GM23338 (cell line): Measurements from ENCODE around the gene SLX9. TPM values are rescaled to one million over a fixed set of nuclear protein-coding genes. Genes with fewer than 3 reads are reported as not detected.

Source experiments
- ATAC-seq: fragments of 200-7000 bp; cut with Tn5 transposase; 3 replicates; pipeline ENCODE4 v1.9.1; 2020
- DNase-seq: peaks from one replicate; pipeline ENCODE4 v3.0.0-alpha.2; 2015; ENCODE audit warnings: low spot score
- H2AFZ ChIP-seq: fragments of 200-600 bp; sonication (generic); 2 replicates; pipeline ENCODE4 v1.8.0; 2016; ENCODE audit warnings: antibody characterized with exemption, mild to moderate bottlenecking, moderate library complexity
- H3F3A ChIP-seq: fragments of 200-600 bp; sonication (generic); replicated peaks from 2 replicates; pipeline ENCODE4 v1.8.0; 2017; ENCODE audit warnings: antibody characterized with exemption, mixed run types, low read depth
- H3K27ac ChIP-seq: fragments of 200-600 bp; sonication (generic); 2 replicates; pipeline ENCODE4 v1.6.1; 2016; ENCODE audit warnings: low read depth
- H3K27me3 ChIP-seq: fragments of 200-600 bp; sonication (generic); 2 replicates; pipeline ENCODE4 v1.8.0; 2016; ENCODE audit warnings: mild to moderate bottlenecking, mixed run types, moderate library complexity; ENCODE audit not compliant: insufficient read depth
- H3K36me3 ChIP-seq: fragments of 200-600 bp; sonication (generic); 2 replicates; pipeline ENCODE4 v1.8.0; 2016; ENCODE audit warnings: mild to moderate bottlenecking; ENCODE audit not compliant: insufficient read depth
- H3K4me1 ChIP-seq: fragments of 200-600 bp; sonication (generic); 2 replicates; pipeline ENCODE4 v1.8.0; 2016; ENCODE audit warnings: mild to moderate bottlenecking, moderate library complexity; ENCODE audit not compliant: insufficient read depth
- H3K4me2 ChIP-seq: fragments of 200-600 bp; sonication (generic); 2 replicates; pipeline ENCODE4 v1.7.1; 2017; ENCODE audit warnings: mixed run types
- H3K4me3 ChIP-seq: fragments of 200-600 bp; sonication (generic); 2 replicates; pipeline ENCODE4 v1.6.1; 2016; ENCODE audit warnings: mixed run types
- H3K79me2 ChIP-seq: fragments of 200-600 bp; sonication (generic); replicated peaks from 2 replicates; pipeline ENCODE4 v1.8.0; 2017; ENCODE audit warnings: mild to moderate bottlenecking; ENCODE audit not compliant: insufficient read depth
- H3K9me2 ChIP-seq: fragments of 200-600 bp; sonication (generic); 2 replicates; pipeline ENCODE4 v1.8.0; 2017; ENCODE audit not compliant: insufficient read depth
- H4K20me1 ChIP-seq: fragments of 200-600 bp; sonication (generic); replicated peaks from 2 replicates; pipeline ENCODE4 v1.8.0; 2017; ENCODE audit warnings: mild to moderate bottlenecking; ENCODE audit not compliant: insufficient read depth
- H3K27ac Mint-ChIP-seq: 2 replicates; pipeline ENCODE4 v1.8.0; 2020; ENCODE audit warnings: inconsistent platforms, mild to moderate bottlenecking, moderate library complexity, mixed read lengths
- H3K27me3 Mint-ChIP-seq: 3 replicates; pipeline ENCODE4 v1.8.0; 2022; ENCODE audit warnings: low read depth, mild to moderate bottlenecking, moderate library complexity, mixed read lengths, inconsistent platforms; ENCODE audit not compliant: insufficient read depth, poor library complexity
- H3K36me3 Mint-ChIP-seq: 3 replicates; pipeline ENCODE4 v1.8.0; 2021; ENCODE audit warnings: low read depth, mild to moderate bottlenecking, inconsistent platforms, moderate library complexity, mixed read lengths
- H3K4me1 Mint-ChIP-seq: 3 replicates; pipeline ENCODE4 v1.8.0; 2020; ENCODE audit warnings: mild to moderate bottlenecking, inconsistent platforms, mixed read lengths
- H3K4me3 Mint-ChIP-seq: 3 replicates; pipeline ENCODE4 v1.8.0; 2021; ENCODE audit warnings: moderate library complexity, mild to moderate bottlenecking, inconsistent platforms, mixed read lengths
- H3K9me3 Mint-ChIP-seq: 3 replicates; pipeline ENCODE4 v1.8.0; 2020; ENCODE audit warnings: moderate library complexity, mild to moderate bottlenecking, inconsistent platforms, mixed read lengths
- CREB1 ChIP-seq: fragments of 250-450 bp; sonication (Bioruptor Pico); IDR thresholded peaks from 2 replicates; pipeline ENCODE4 v1.5.0; 2020; ENCODE audit warnings: low read depth, mild to moderate bottlenecking, moderate library complexity
- CTCF ChIP-seq, 2 experiments: fragments of 200-600 bp in 1 of 2; sonication (generic) in 1 of 2; conservative IDR thresholded peaks; 2 replicates each; pipeline versions ENCODE4 v1.5.1 to v1.6.1; 2016 to 2017; ENCODE audit warnings: antibody characterized with exemption in 2 of 2, low read depth in 2 of 2, mild to moderate bottlenecking in 2 of 2, moderate library complexity in 1 of 2
- ETS1 ChIP-seq: IDR thresholded peaks from 2 replicates; pipeline ENCODE4 v1.6.1; 2016; ENCODE audit warnings: antibody characterized with exemption
- EZH2 ChIP-seq: fragments of 200-600 bp; sonication (generic); IDR thresholded peaks from one replicate; pipeline ENCODE4 v1.8.0; 2017; ENCODE audit warnings: antibody characterized with exemption, mild to moderate bottlenecking, low read depth; ENCODE audit not compliant: unreplicated experiment
- EZH2phosphoT487 ChIP-seq: fragments of 200-600 bp; sonication (generic); IDR thresholded peaks from one replicate; pipeline ENCODE4 v1.8.1; 2018; ENCODE audit warnings: antibody characterized with exemption; ENCODE audit not compliant: unreplicated experiment
- JUNB ChIP-seq: IDR thresholded peaks from one replicate; pipeline ENCODE4 v1.6.1; 2016; ENCODE audit warnings: antibody characterized with exemption; ENCODE audit not compliant: unreplicated experiment
- NANOG ChIP-seq: IDR thresholded peaks from 2 replicates; pipeline ENCODE4 v1.6.1; 2016; ENCODE audit warnings: antibody characterized with exemption, borderline replicate concordance
- POLR2AphosphoS5 ChIP-seq: IDR thresholded peaks from 2 replicates; pipeline ENCODE4 v1.6.1; 2016; ENCODE audit warnings: antibody characterized with exemption, low read depth
- STAT1 ChIP-seq: IDR thresholded peaks from one replicate; pipeline ENCODE4 v1.6.1; 2016; ENCODE audit warnings: antibody characterized with exemption; ENCODE audit not compliant: unreplicated experiment
- ZNF114 ChIP-seq: fragments of 250-450 bp; sonication (Bioruptor Pico); IDR thresholded peaks from 2 replicates; pipeline ENCODE4 v1.5.0; 2020; ENCODE audit warnings: mild to moderate bottlenecking, moderate library complexity
- ZNF331 ChIP-seq: fragments of 250-450 bp; sonication (Bioruptor Pico); IDR thresholded peaks from 2 replicates; pipeline ENCODE4 v1.5.0; 2020; ENCODE audit warnings: low read depth, mild to moderate bottlenecking, moderate library complexity
- ZNF462 ChIP-seq: fragments of 250-450 bp; sonication (Bioruptor Pico); IDR thresholded peaks from 2 replicates; pipeline ENCODE4 v1.5.0; 2020; ENCODE audit warnings: mild to moderate bottlenecking, moderate library complexity
- polyA plus RNA-seq: library from polyadenylated mRNA; unstranded; fragments of >200 nt; fragmentation: Nextera tagmentation; extraction: Ambion mirVana; gene quantifications from 2 replicates; pipeline ENCODE4 v1.2.1, GENCODE V29; 2016
- total RNA-seq: library from RNA; depleted of rRNA; stranded (reverse); fragments of >200 nt; shearing (Covaris generic); gene quantifications from 2 replicates; pipeline ENCODE4 v1.2.3, GENCODE V29; 2014
- TF ChIP-seq, protein P1 (sequence below): IDR thresholded peaks from one replicate; pipeline ENCODE4 v1.6.1; 2018; ENCODE audit warnings: antibody characterized with exemption; ENCODE audit not compliant: unreplicated experiment

The SLX9 gene
- total and polyA plus RNA-seq, 2 experiments from 2014 or later = 41.5 to 46.9 TPM

DNA sequence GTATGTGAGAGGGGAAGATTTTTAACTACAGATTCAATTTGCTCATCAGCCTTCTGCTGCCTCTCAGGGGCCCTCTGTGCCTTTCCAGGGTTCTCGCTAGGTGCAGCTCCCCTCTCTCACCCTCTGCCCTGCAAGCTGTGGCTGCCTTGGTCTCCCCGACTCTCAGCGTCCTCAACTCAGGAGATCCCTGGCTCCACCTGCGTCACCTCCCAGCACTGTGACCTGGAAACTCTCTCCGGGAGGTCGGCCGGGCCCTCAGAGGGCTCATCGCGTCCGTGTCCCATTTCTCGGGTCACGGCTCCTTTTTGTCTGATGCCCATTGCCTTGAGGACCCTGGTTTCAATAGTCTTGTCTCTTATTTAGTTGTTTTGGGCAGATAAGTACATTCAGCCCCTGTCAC is 71.0 kb downstream of the SLX9 start:
- H3K9me3 Mint-ChIP-seq = no peaks in the 10 kb centered on the region
- H3K79me2 ChIP-seq = no peaks in the 10 kb centered on the region
- no peaks in the 10 kb centered on the region for H3K27me3 ChIP-seq
- no peaks in the 10 kb centered on the region for H3K36me3 ChIP-seq
- DNase-seq = no peak
- H3K27me3 Mint-ChIP-seq = peaks cover 12% of the 10 kb centered on the region
- H3K4me1 ChIP-seq = peaks cover 11% of the 10 kb centered on the region
- no peaks in the 10 kb centered on the region for H4K20me1 ChIP-seq
- no peak overlapping the region for H3K4me2 ChIP-seq
- no peaks in the 10 kb centered on the region for H3K36me3 Mint-ChIP-seq
- H3K9me2 ChIP-seq = no peaks in the 10 kb centered on the region
- H3K4me3 ChIP-seq = no peak overlapping the region
- H3K27ac Mint-ChIP-seq = no peak overlapping the region
- no peak overlapping the region for H2AFZ ChIP-seq
- no peak for ATAC-seq
- H3K4me1 Mint-ChIP-seq = peaks cover 16% of the 10 kb centered on the region
- TF ChIP-seq POLR2AphosphoS5 (no peak), NANOG (no peak), EZH2 (no peak), CTCF (conservative IDR thresholded peaks at IDR 0.05; ENCODE audit: low read depth in 2 of 2) (no peak), CREB1 (CRISPR knock-in tag) (no peak), ETS1 (no peak), ZNF331 (CRISPR knock-in tag) (no peak), EZH2phosphoT487 (no peak), JUNB (no peak), STAT1 (no peak), ZNF462 (no peak), ZNF114 (CRISPR knock-in tag) (no peak)
- TF ChIP-seq, protein P1, sequence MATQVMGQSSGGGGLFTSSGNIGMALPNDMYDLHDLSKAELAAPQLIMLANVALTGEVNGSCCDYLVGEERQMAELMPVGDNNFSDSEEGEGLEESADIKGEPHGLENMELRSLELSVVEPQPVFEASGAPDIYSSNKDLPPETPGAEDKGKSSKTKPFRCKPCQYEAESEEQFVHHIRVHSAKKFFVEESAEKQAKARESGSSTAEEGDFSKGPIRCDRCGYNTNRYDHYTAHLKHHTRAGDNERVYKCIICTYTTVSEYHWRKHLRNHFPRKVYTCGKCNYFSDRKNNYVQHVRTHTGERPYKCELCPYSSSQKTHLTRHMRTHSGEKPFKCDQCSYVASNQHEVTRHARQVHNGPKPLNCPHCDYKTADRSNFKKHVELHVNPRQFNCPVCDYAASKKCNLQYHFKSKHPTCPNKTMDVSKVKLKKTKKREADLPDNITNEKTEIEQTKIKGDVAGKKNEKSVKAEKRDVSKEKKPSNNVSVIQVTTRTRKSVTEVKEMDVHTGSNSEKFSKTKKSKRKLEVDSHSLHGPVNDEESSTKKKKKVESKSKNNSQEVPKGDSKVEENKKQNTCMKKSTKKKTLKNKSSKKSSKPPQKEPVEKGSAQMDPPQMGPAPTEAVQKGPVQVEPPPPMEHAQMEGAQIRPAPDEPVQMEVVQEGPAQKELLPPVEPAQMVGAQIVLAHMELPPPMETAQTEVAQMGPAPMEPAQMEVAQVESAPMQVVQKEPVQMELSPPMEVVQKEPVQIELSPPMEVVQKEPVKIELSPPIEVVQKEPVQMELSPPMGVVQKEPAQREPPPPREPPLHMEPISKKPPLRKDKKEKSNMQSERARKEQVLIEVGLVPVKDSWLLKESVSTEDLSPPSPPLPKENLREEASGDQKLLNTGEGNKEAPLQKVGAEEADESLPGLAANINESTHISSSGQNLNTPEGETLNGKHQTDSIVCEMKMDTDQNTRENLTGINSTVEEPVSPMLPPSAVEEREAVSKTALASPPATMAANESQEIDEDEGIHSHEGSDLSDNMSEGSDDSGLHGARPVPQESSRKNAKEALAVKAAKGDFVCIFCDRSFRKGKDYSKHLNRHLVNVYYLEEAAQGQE = no peak
- no peak overlapping the region for H3K4me3 Mint-ChIP-seq
- H3K27ac ChIP-seq = no peak overlapping the region
- H3F3A ChIP-seq = peaks cover 7% of the 10 kb centered on the region; the same call in 1 of the 2 replicates
